Fibroblast of skin of back (primary cell): ENCODE results near the gene RBM15B.

Experiments used
- DNase-seq: peaks from one replicate; pipeline ENCODE4 v3.0.0-alpha.2; 2013

Gene RBM15B

GRCh38 chr3:51392355-51393133, 1.5 kb downstream of the RBM15B start:
- no peak for DNase-seq

- DNase-seq, result no peak
These were observed 2.0 kb downstream of the RBM15B start for GRCh38 chr3:51393134-51393495.

- no peak for DNase-seq
These were observed 2.5 kb downstream of the RBM15B start for GRCh38 chr3:51393564-51393963.

- no peak for DNase-seq
These were observed 3.5 kb downstream of the RBM15B start for GRCh38 chr3:51394541-51394940.

GRCh38 chr3:51395493-51396213, 4.6 kb downstream of the RBM15B start:
- no peak for DNase-seq

GRCh38 chr3:51396401-51396800, 5.3 kb downstream of the RBM15B start:
- no peak for DNase-seq

- DNase-seq, result no peak
These were observed 6.3 kb downstream of the RBM15B start for GRCh38 chr3:51397392-51397791.

GRCh38 chr3:51398595-51399310, 7.7 kb downstream of the RBM15B start:
- no peak for DNase-seq

- no peak for DNase-seq
These were observed 9.1 kb downstream of the RBM15B start for GRCh38 chr3:51400166-51400565.

- no peak for DNase-seq
These were observed 10.7 kb downstream of the RBM15B start for GRCh38 chr3:51401735-51402134.

- DNase-seq, result no peak
These were observed 12.6 kb downstream of the RBM15B start for GRCh38 chr3:51403675-51404074.

GRCh38 chr3:51408021-51408420, 16.9 kb downstream of the RBM15B start:
- no peak for DNase-seq

GRCh38 chr3:51408813-51409212, 17.7 kb downstream of the RBM15B start:
- DNase-seq, result no peak

GRCh38 chr3:51422211-51422610, 31.1 kb downstream of the RBM15B start:
- no peak for DNase-seq

- no peak for DNase-seq
These were observed 35.8 kb downstream of the RBM15B start for GRCh38 chr3:51426921-51427320.

GRCh38 chr3:51429138-51429537, 38.1 kb downstream of the RBM15B start:
- DNase-seq, result no peak

- no peak for DNase-seq
These were observed 43.0 kb downstream of the RBM15B start for GRCh38 chr3:51434110-51434509.

- DNase-seq, result peak; percentile 40
These were observed 43.8 kb downstream of the RBM15B start for GRCh38 chr3:51434746-51435327.

- DNase-seq, result no peak
These were observed 46.0 kb downstream of the RBM15B start for GRCh38 chr3:51436998-51437639.

- no peak for DNase-seq
These were observed 50.4 kb downstream of the RBM15B start for GRCh38 chr3:51441282-51442030.

GRCh38 chr3:51445544-51446280, 54.6 kb downstream of the RBM15B start:
- no peak for DNase-seq
